H1 (cell line): ENCODE data around the gene SSTR4. TPM values are rescaled to one million over a fixed set of nuclear protein-coding genes. Genes with fewer than 3 reads are reported as not detected.

Experiments
- CTCF ChIA-PET: fragments of 300-600 bp; sonication (Branson Sonifier 250); formaldehyde crosslinking; loops from one replicate; lab custom pipeline; 2021; ENCODE audit not compliant: partially characterized antibody; lab: Charles Lee
- POLR2A ChIA-PET: fragments of 300-600 bp; sonication (Branson Sonifier 250); formaldehyde crosslinking; loops from one replicate; lab custom pipeline; 2021; ENCODE audit warnings: inconsistent platforms; ENCODE audit not compliant: partially characterized antibody; lab: Charles Lee
- DNase-seq, 2 experiments: peaks; one replicate each; pipeline versions ENCODE4 v3.0.0 to v3.0.0-alpha.2; 2010 to 2022; ENCODE audit warnings: low spot score in 2 of 2, low read depth in 1 of 2, mixed read lengths in 1 of 2
- FAIRE-seq: peaks from 2 replicates; lab custom pipeline; 2011; peaks lifted over from hg19 to GRCh38; lab: Jason Lieb, UNC
- H2AFZ ChIP-seq: 2 replicates; pipeline ENCODE4 v1.8.1; 2012; ENCODE audit warnings: low read length, inconsistent platforms
- H2AK5ac ChIP-seq: 2 replicates; pipeline ENCODE4 v1.6.1; 2013; ENCODE audit warnings: low read depth, low read length
- H2BK120ac ChIP-seq: replicated peaks from 2 replicates; pipeline ENCODE3; 2013; ENCODE audit warnings: low read depth, low read length, inconsistent platforms
- H2BK12ac ChIP-seq: 2 replicates; pipeline ENCODE4 v1.6.1; 2013; ENCODE audit warnings: low read depth, low read length
- H2BK15ac ChIP-seq: 2 replicates; pipeline ENCODE4 v1.6.1; 2013; ENCODE audit warnings: low read length
- H2BK20ac ChIP-seq: 2 replicates; pipeline ENCODE4 v1.6.1; 2013; ENCODE audit warnings: low read length
- H2BK5ac ChIP-seq: 2 replicates; pipeline ENCODE4 v1.6.1; 2013; ENCODE audit warnings: low read depth, low read length
- H3K14ac ChIP-seq: 2 replicates; pipeline ENCODE4 v1.6.1; 2013; ENCODE audit warnings: inconsistent platforms; ENCODE audit not compliant: insufficient read length
- H3K18ac ChIP-seq: 2 replicates; pipeline ENCODE4 v1.6.1; 2013; ENCODE audit warnings: low read length; ENCODE audit errors: extremely low read depth
- H3K23ac ChIP-seq: 2 replicates; pipeline ENCODE4 v1.6.1; 2013; ENCODE audit warnings: inconsistent platforms; ENCODE audit not compliant: insufficient read length
- H3K23me2 ChIP-seq: 2 replicates; pipeline ENCODE4 v1.6.1; 2013; ENCODE audit warnings: low read depth, low read length
- H3K27ac ChIP-seq: 2 replicates; pipeline ENCODE4 v1.6.1; 2011; ENCODE audit warnings: low read depth, low read length, inconsistent platforms
- H3K27me3 ChIP-seq, 4 experiments: replicated peaks in 1 of 4; 1 replicate in 1 of 4; 2 replicates in 3 of 4; pipeline versions ENCODE4 v1.6.1 to v1.8.1; 2011 to 2013; ENCODE audit warnings: low read length in 3 of 4, mild to moderate bottlenecking in 3 of 4, inconsistent platforms in 2 of 4, mixed read lengths in 2 of 4, moderate library complexity in 1 of 4; ENCODE audit not compliant: control insufficient read depth in 3 of 4, insufficient read depth in 3 of 4; ENCODE audit errors: extremely low read depth in 1 of 4
- H3K36me3 ChIP-seq, 4 experiments: 2 replicates each; pipeline versions ENCODE4 v1.6.1 to v1.8.1; 2011 to 2013; ENCODE audit warnings: mild to moderate bottlenecking in 4 of 4, low read length in 3 of 4, moderate library complexity in 2 of 4, control low read depth in 1 of 4, inconsistent platforms in 1 of 4; ENCODE audit not compliant: insufficient read depth in 4 of 4, control insufficient read depth in 2 of 4
- H3K4ac ChIP-seq: replicated peaks from 2 replicates; pipeline ENCODE3; 2013; ENCODE audit warnings: low read length, low read depth, mixed read lengths, inconsistent platforms; ENCODE audit not compliant: insufficient read length
- H3K4me1 ChIP-seq, 4 experiments: replicated peaks in 1 of 4; 1 replicate in 1 of 4; 2 replicates in 3 of 4; pipeline versions ENCODE4 v1.6.1 to v1.8.1; 2011 to 2013; ENCODE audit warnings: low read length in 3 of 4, inconsistent platforms in 2 of 4, mixed read lengths in 1 of 4; ENCODE audit not compliant: insufficient read depth in 4 of 4, control insufficient read depth in 3 of 4
- H3K4me2 ChIP-seq, 2 experiments: 2 replicates each; pipeline versions ENCODE4 v1.6.1 to v1.8.1; 2011 to 2013; ENCODE audit warnings: low read depth in 2 of 2, low read length in 2 of 2, control low read depth in 1 of 2, inconsistent platforms in 1 of 2, mild to moderate bottlenecking in 1 of 2; ENCODE audit not compliant: insufficient read depth in 1 of 2
- H3K4me3 ChIP-seq, 4 experiments: fragments of 200-600, 300-600 bp in 1 of 4; sonication (generic), shearing (Covaris generic), sonication (Bioruptor Twin) in 1 of 4; 2 replicates each; pipeline versions ENCODE4 v1.5.1 to v1.8.1; 2011 to 2016; ENCODE audit warnings: low read length in 4 of 4, low read depth in 3 of 4, control low read depth in 2 of 4, inconsistent platforms in 2 of 4, mild to moderate bottlenecking in 2 of 4, mixed read lengths in 1 of 4, moderate library complexity in 1 of 4; ENCODE audit not compliant: insufficient read depth in 2 of 4; ENCODE audit errors: extremely low read depth in 1 of 4
- H3K56ac ChIP-seq: replicated peaks from 2 replicates; pipeline ENCODE3; 2013; ENCODE audit warnings: low read depth, mild to moderate bottlenecking, mixed read lengths, low read length, inconsistent platforms; ENCODE audit not compliant: insufficient read length
- H3K79me1 ChIP-seq: 2 replicates; pipeline ENCODE4 v1.6.1; 2013; ENCODE audit warnings: low read depth, low read length, control low read depth
- H3K79me2 ChIP-seq, 2 experiments: 2 replicates each; pipeline versions ENCODE4 v1.6.1 to v1.8.1; 2012 to 2013; ENCODE audit warnings: low read length in 2 of 2, mild to moderate bottlenecking in 2 of 2, inconsistent platforms in 1 of 2; ENCODE audit not compliant: insufficient read depth in 2 of 2, control insufficient read depth in 1 of 2
- H3K9ac ChIP-seq, 4 experiments: replicated peaks in 1 of 4; 1 replicate in 1 of 4; 2 replicates in 3 of 4; pipeline versions ENCODE4 v1.6.1 to v1.8.1; 2011 to 2013; ENCODE audit warnings: low read depth in 3 of 4, low read length in 3 of 4, control low read depth in 2 of 4, mild to moderate bottlenecking in 2 of 4, moderate library complexity in 2 of 4, inconsistent platforms in 1 of 4; ENCODE audit errors: extremely low read depth in 1 of 4
- H3K9me3 ChIP-seq, 2 experiments: 2 replicates each; pipeline versions ENCODE4 v1.6.1 to v1.8.1; 2012 to 2013; ENCODE audit warnings: mild to moderate bottlenecking in 2 of 2, moderate library complexity in 2 of 2, control low read depth in 1 of 2, inconsistent platforms in 1 of 2, low read depth in 1 of 2, low read length in 1 of 2, mixed read lengths in 1 of 2; ENCODE audit not compliant: insufficient read depth in 2 of 2
- H4K20me1 ChIP-seq, 2 experiments: replicated peaks in 1 of 2; 2 replicates each; pipeline versions ENCODE3 to v1.8.1; 2011 to 2013; ENCODE audit warnings: inconsistent platforms in 2 of 2, low read length in 2 of 2, mild to moderate bottlenecking in 1 of 2; ENCODE audit not compliant: insufficient read depth in 2 of 2, control insufficient read depth in 1 of 2
- H4K5ac ChIP-seq: 2 replicates; pipeline ENCODE4 v1.6.1; 2013; ENCODE audit warnings: low read length, low read depth, mixed read lengths, inconsistent platforms; ENCODE audit not compliant: insufficient read length
- H4K8ac ChIP-seq: 2 replicates; pipeline ENCODE4 v1.8.0; 2013; ENCODE audit warnings: mild to moderate bottlenecking, moderate library complexity, low read length, inconsistent platforms; ENCODE audit not compliant: insufficient read depth; ENCODE audit errors: extremely low read depth
- H4K91ac ChIP-seq: replicated peaks from 2 replicates; pipeline ENCODE3; 2013; ENCODE audit warnings: low read length, mixed read lengths, inconsistent platforms; ENCODE audit not compliant: insufficient read length
- BRCA1 ChIP-seq: IDR thresholded peaks from 2 replicates; pipeline ENCODE4 v1.6.1; 2012; ENCODE audit warnings: low read depth, low read length, improper control_type of control experiment
- CBX8 ChIP-seq: fragments of 300-800, 300-1000 bp; sonication (generic); IDR thresholded peaks from 2 replicates; pipeline ENCODE4 v1.7.1; 2016; ENCODE audit warnings: low read depth, low read length, borderline replicate concordance
- GABPA ChIP-seq: IDR thresholded peaks from 2 replicates; pipeline ENCODE4 v1.6.1; 2011; ENCODE audit warnings: mild to moderate bottlenecking, low read length, moderate library complexity, borderline replicate concordance; ENCODE audit not compliant: insufficient read depth
- GTF2F1 ChIP-seq: IDR thresholded peaks from 2 replicates; pipeline ENCODE4 v1.6.1; 2012; ENCODE audit warnings: low read depth, low read length, improper control_type of control experiment, borderline replicate concordance
- KDM5A ChIP-seq: fragments of 200-600 bp; IDR thresholded peaks from 2 replicates; pipeline ENCODE4 v1.7.1; 2012; ENCODE audit warnings: mild to moderate bottlenecking, low read length, inconsistent platforms, mixed read lengths
- NANOG ChIP-seq: IDR thresholded peaks from 2 replicates; pipeline ENCODE4 v1.6.1; 2011; ENCODE audit warnings: low read length, low read depth, mild to moderate bottlenecking, inconsistent platforms; ENCODE audit not compliant: insufficient read depth, poor library complexity, severe bottlenecking
- NRF1 ChIP-seq: IDR thresholded peaks from 2 replicates; pipeline ENCODE4 v1.6.1; 2011; ENCODE audit warnings: mild to moderate bottlenecking, low read depth, low read length, improper control_type of control experiment
- SIN3A ChIP-seq, 2 experiments: IDR thresholded peaks in 1 of 2; conservative IDR thresholded peaks in 1 of 2; 2 replicates each; pipeline ENCODE4 v1.6.1; 2011 to 2012; ENCODE audit warnings: low read length in 2 of 2, improper control_type of control experiment in 1 of 2, low read depth in 1 of 2, mild to moderate bottlenecking in 1 of 2
- TAF7 ChIP-seq: optimal IDR thresholded peaks from 2 replicates; pipeline ENCODE3; 2011; ENCODE audit warnings: low read depth, mild to moderate bottlenecking, inconsistent platforms, low read length, moderate library complexity, borderline replicate concordance
- YY1 ChIP-seq: IDR thresholded peaks from 2 replicates; pipeline ENCODE4 v1.6.1; 2011; ENCODE audit warnings: low read depth, mild to moderate bottlenecking, low read length
- WGBS, 2 experiments: shearing (Covaris generic) in 1 of 2; methylation state at CpG; one replicate each; pipeline versions ENCODE4 v1.1.6 to v1.1.7; 2013 to 2015; ENCODE audit warnings: low lambda C conversion rate in 2 of 2, mixed read lengths in 2 of 2, inconsistent platforms in 1 of 2, low coverage in 1 of 2, missing lambda C conversion rate in 1 of 2; ENCODE audit not compliant: insufficient replicate concordance in 2 of 2, insufficient coverage in 1 of 2, insufficient read length in 1 of 2; ENCODE audit errors: extremely low coverage in 1 of 2, missing lambda C conversion rate in 1 of 2; 5-methylcytosine and 5-hydroxymethylcytosine counted together
- polyA plus RNA-seq, 7 experiments: library from polyadenylated mRNA; depleted of rRNA in 3 of 7; stranded (reverse) in 5 of 7; unstranded in 2 of 7; fragments of >200 nt in 5 of 7; fragments of 200-250 nt in 2 of 7; gene quantifications; 1 replicate in 5 of 7; 2 replicates in 1 of 7; 4 replicates in 1 of 7; pipeline versions ENCODE4 v1.2.1 to v1.2.3, GENCODE V29; 2011 to 2013; ENCODE audit warnings: missing spikeins in 2 of 7, mixed read lengths in 2 of 7
- total RNA-seq: library from RNA; stranded (reverse); fragmentation: NEBNext Ultra II Directional; extraction: Animal tissue kit (Norgen Biotek cat#: 25700); gene quantifications from 2 replicates; pipeline ENCODE4 v1.2.1, GENCODE V29; 2021
- TF ChIP-seq, protein P1 (sequence below): IDR thresholded peaks from 2 replicates; pipeline ENCODE4 v1.6.1; 2011; ENCODE audit warnings: low read depth, mild to moderate bottlenecking, low read length; ENCODE audit not compliant: insufficient read depth

Gene SSTR4
- total and polyA plus RNA-seq, 2 of the 8 experiments (the other 6 are each of a cell fraction or from before 2014, with no cell fraction given), result 0.05 TPM; not detected in 1

DNA sequence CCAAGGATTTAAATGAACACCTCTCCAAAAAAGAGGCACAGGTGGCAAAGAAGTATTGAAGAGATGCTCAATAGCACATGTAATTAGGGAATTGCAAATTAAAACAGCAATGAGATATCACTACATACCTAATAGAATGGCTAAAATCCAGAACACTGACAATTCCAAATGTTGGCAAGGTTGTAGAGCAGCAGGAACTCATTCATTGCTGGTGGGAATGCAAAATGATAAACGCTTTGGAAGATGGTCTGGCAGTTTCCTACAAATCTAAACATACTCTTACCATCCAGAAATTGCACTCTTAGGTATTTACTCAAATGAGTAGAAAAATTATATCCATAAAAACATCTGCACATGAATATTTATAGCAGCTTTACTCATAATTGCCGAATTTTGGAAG lies 34.0 kb downstream of the SSTR4 start:
- H3K79me2 ChIP-seq, result no peaks in the 10 kb centered on the region
- H2AK5ac ChIP-seq, result no peak overlapping the region
- no peak overlapping the region for H3K23ac ChIP-seq
- no peaks in the 10 kb centered on the region for H3K27me3 ChIP-seq
- no peak overlapping the region for H3K4me3 ChIP-seq
- no peak overlapping the region for H3K27ac ChIP-seq
- no peaks in the 10 kb centered on the region for H3K79me1 ChIP-seq
- H2BK15ac ChIP-seq, result no peak overlapping the region
- no peaks in the 10 kb centered on the region for H3K23me2 ChIP-seq
- no peak overlapping the region for H2AFZ ChIP-seq
- H3K9me3 ChIP-seq, result no peaks in the 10 kb centered on the region
- ChIA-PET CTCF (interaction anchor here (0.7 to 11.7 kb wide), 2 partner anchors 19 to 270 kb away, joined by 3 to 90 read pairs; partner anchors contain the start of gene THBD), POLR2A (no interaction called here)
- no peak overlapping the region for H2BK20ac ChIP-seq
- H3K36me3 ChIP-seq, result no peaks in the 10 kb centered on the region
- H3K9ac ChIP-seq, result no peak overlapping the region
- no peak overlapping the region for H3K4ac ChIP-seq
- no peak overlapping the region for H4K8ac ChIP-seq
- no peak for TF ChIP-seq KDM5A
- TF ChIP-seq NANOG, result no peak
- no peak for TF ChIP-seq GABPA
- no peak for TF ChIP-seq GTF2F1
- no peak for TF ChIP-seq CBX8
- no peak for TF ChIP-seq SIN3A (conservative IDR thresholded peaks at IDR 0.05 in 1 of 2, IDR thresholded peaks at IDR 0.05 in 1 of 2; ENCODE audit: low read depth in 1 of 2, low read length in 2 of 2)
- TF ChIP-seq, protein P1, sequence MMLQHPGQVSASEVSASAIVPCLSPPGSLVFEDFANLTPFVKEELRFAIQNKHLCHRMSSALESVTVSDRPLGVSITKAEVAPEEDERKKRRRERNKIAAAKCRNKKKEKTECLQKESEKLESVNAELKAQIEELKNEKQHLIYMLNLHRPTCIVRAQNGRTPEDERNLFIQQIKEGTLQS, result no peak
- TF ChIP-seq TAF7, result no peak
- TF ChIP-seq YY1, result no peak
- no peak for TF ChIP-seq BRCA1
- no peak for TF ChIP-seq NRF1
- no peak overlapping the region for H2BK12ac ChIP-seq
- WGBS, 2 experiments, result 94% methylated on average over 2 of the region's 2 CpGs; no CpG with 5 or more reads in 1 of the 2 experiments
- H3K14ac ChIP-seq, result no peak overlapping the region
- no peaks in the 10 kb centered on the region for H4K20me1 ChIP-seq
- H3K4me1 ChIP-seq, result no peaks in the 10 kb centered on the region
- no peak overlapping the region for H4K5ac ChIP-seq
- no peak overlapping the region for H2BK120ac ChIP-seq
- FAIRE-seq (no peak), DNase-seq (no peak)
- H2BK5ac ChIP-seq, result no peak overlapping the region
- H4K91ac ChIP-seq, result no peak overlapping the region
- no peak overlapping the region for H3K18ac ChIP-seq
- no peak overlapping the region for H3K4me2 ChIP-seq
- H3K56ac ChIP-seq, result no peak overlapping the region
